Measurements from ENCODE around the gene PTPRK. TPM values are rescaled to one million over a fixed set of nuclear protein-coding genes. Genes with fewer than 3 reads are reported as not detected.

PTPRK gene
- total and polyA plus RNA-seq, 9 of the 15 experiments (the other 6 are each of a cell fraction or from before 2014, with no cell fraction given), result 0.04 to 0.51 TPM; not detected in 7

GRCh38 chr6:128515550-128516513, 4.6 kb downstream of the PTPRK start:
- 0% methylated on average over 6 of the region's 6 CpGs for WGBS (ENCODE audit: insufficient coverage, low coverage, missing lambda C conversion rate)
- H3K4me2 ChIP-seq (ENCODE audit: insufficient read depth, low read length), result no peak overlapping the region
- ChIA-PET POLR2A (interaction anchor here (0.6 kb wide), 1 partner anchor 128 kb away, joined by 3 read pairs; no protein-coding TSS in a partner anchor), CTCF (ENCODE audit: low intra/inter-chr PET ratio) (no interaction called here)
- H3K9me1 ChIP-seq (ENCODE audit: control insufficient read depth, insufficient read depth, low read length), result no peaks in the 10 kb centered on the region
- H3K4me3 ChIP-seq, result no peak overlapping the region
- no peaks in the 10 kb centered on the region for H3K9me3 ChIP-seq (replicated peaks; ENCODE audit: control insufficient read depth, insufficient read depth, low read depth, low read length)
- in situ Hi-C loops (cut with MboI), result no loop called here
- TF ChIP-seq KHSRP (IDR thresholded peaks at IDR 0.05), result no peak
- no peak for TF ChIP-seq WHSC1 (IDR thresholded peaks at IDR 0.05; ENCODE audit: low read length)
- TF ChIP-seq SMARCB1 (IDR thresholded peaks at IDR 0.05; ENCODE audit: insufficient read length, low read depth), result no peak
- no peak for TF ChIP-seq ZNF232 (CRISPR knock-in tag; IDR thresholded peaks at IDR 0.05)
- TF ChIP-seq ESRRA (IDR thresholded peaks at IDR 0.05; ENCODE audit: borderline replicate concordance, low read depth), result no peak
- FAIRE-seq (no peak), ATAC-seq (no peak), DNase-seq (ENCODE audit: extremely low read depth in 1 of 4, low spot score in 3 of 4) (no peak)
- peaks cover 0 to 6% of the 10 kb centered on the region in 2 experiments; a peak in 2 of 5 replicates for H3K4me1 ChIP-seq (replicated peaks in 1 of 2; ENCODE audit: control insufficient read depth in 2 of 2, insufficient read depth in 2 of 2, low read length in 2 of 2)
- no peaks in the 10 kb centered on the region for H3K36me3 ChIP-seq (ENCODE audit: control insufficient read depth, insufficient read depth, low read length)
- intact Hi-C loops (cut with micrococcal nuclease), result no loop called here
- no peak overlapping the region for H3K9ac ChIP-seq (ENCODE audit: insufficient read depth in 1 of 2, low read depth in 2 of 2, low read length in 2 of 2)
- H4K20me1 ChIP-seq (replicated peaks; ENCODE audit: control insufficient read depth, insufficient read depth, low read length), result no peaks in the 10 kb centered on the region
- no peaks in the 10 kb centered on the region for H3K79me2 ChIP-seq (ENCODE audit: control insufficient read depth, insufficient read depth, low read length)
- no TSS peak for BruUV-seq (replicated peaks)
- no peak overlapping the region for H3K27ac ChIP-seq (ENCODE audit: extremely low read depth, low read depth, low read length)
- no peak overlapping the region for H2AFZ ChIP-seq (ENCODE audit: low read depth, low read length)
- H3K27me3 ChIP-seq (ENCODE audit: control insufficient read depth in 2 of 2, insufficient read depth in 2 of 2, low read length in 2 of 2), result no peaks in the 10 kb centered on the region

GRCh38 chr6:128513878-128514277, 6.5 kb downstream of the PTPRK start:
- no TSS peak for BruUV-seq (replicated peaks)
- ChIA-PET POLR2A (no interaction called here), CTCF (ENCODE audit: low intra/inter-chr PET ratio) (no interaction called here)
- no peaks in the 10 kb centered on the region for H3K79me2 ChIP-seq (ENCODE audit: control insufficient read depth, insufficient read depth, low read length)
- H3K4me2 ChIP-seq (ENCODE audit: insufficient read depth, low read length), result no peak overlapping the region
- FAIRE-seq, result no peak
- no peak overlapping the region for H3K27ac ChIP-seq (ENCODE audit: extremely low read depth, low read depth, low read length)
- no peaks in the 10 kb centered on the region for H3K9me3 ChIP-seq (replicated peaks; ENCODE audit: control insufficient read depth, insufficient read depth, low read depth, low read length)
- no peak for ATAC-seq
- H3K9ac ChIP-seq (ENCODE audit: insufficient read depth in 1 of 2, low read depth in 2 of 2, low read length in 2 of 2), result no peak overlapping the region
- no peaks in the 10 kb centered on the region for H3K4me1 ChIP-seq (replicated peaks in 1 of 2; ENCODE audit: control insufficient read depth in 2 of 2, insufficient read depth in 2 of 2, low read length in 2 of 2)
- no peak for DNase-seq (ENCODE audit: extremely low read depth in 1 of 4, low spot score in 3 of 4)
- no peak for TF ChIP-seq ZBTB5 (IDR thresholded peaks at IDR 0.05)
- 0% methylated on average over 3 of the region's 3 CpGs for WGBS (ENCODE audit: insufficient coverage, low coverage, missing lambda C conversion rate)
- H3K4me3 ChIP-seq, result no peak overlapping the region
- H2AFZ ChIP-seq (ENCODE audit: low read depth, low read length), result no peak overlapping the region
- no peaks in the 10 kb centered on the region for H4K20me1 ChIP-seq (replicated peaks; ENCODE audit: control insufficient read depth, insufficient read depth, low read length)
- in situ Hi-C loops (cut with MboI) (no loop called here), intact Hi-C loops (cut with micrococcal nuclease) (no loop called here)
- H3K36me3 ChIP-seq (ENCODE audit: control insufficient read depth, insufficient read depth, low read length), result no peaks in the 10 kb centered on the region
- H3K9me1 ChIP-seq (ENCODE audit: control insufficient read depth, insufficient read depth, low read length), result no peaks in the 10 kb centered on the region
- no peaks in the 10 kb centered on the region for H3K27me3 ChIP-seq (ENCODE audit: control insufficient read depth in 2 of 2, insufficient read depth in 2 of 2, low read length in 2 of 2)

Measured in K562 (cell line).